PC-9 (cell line): ENCODE data around the gene LILRA2. TPM values are rescaled to one million over a fixed set of nuclear protein-coding genes. Genes with fewer than 3 reads are reported as not detected.

Experiments
- BruUV-seq: library from RNA; stranded (reverse); fragments of 400-500 nt; replicated peaks from 2 replicates; lab custom pipeline; 2021; lab: Mats Ljungman, UMichigan
- CTCF ChIA-PET: fragments of 300-600 bp; sonication (Branson Sonifier 250); formaldehyde crosslinking; loops from one replicate; lab custom pipeline; 2022; ENCODE audit warnings: antibody characterized with exemption; lab: Charles Lee
- POLR2A ChIA-PET: fragments of 300-600 bp; sonication (Branson Sonifier 250); formaldehyde crosslinking; loops from one replicate; lab custom pipeline; 2022; ENCODE audit warnings: antibody characterized with exemption; ENCODE audit not compliant: unreplicated experiment; lab: Charles Lee
- DNase-seq, 2 experiments: peaks; one replicate each; pipeline versions ENCODE4 v3.0.0 to v3.0.0-alpha.2; 2015 to 2022; ENCODE audit warnings: mixed read lengths in 1 of 2
- H2AFZ ChIP-seq: fragments of 200-600 bp; sonication (generic); 2 replicates; pipeline ENCODE4 v1.8.1; 2017; ENCODE audit warnings: antibody characterized with exemption
- H3F3A ChIP-seq: fragments of 200-600 bp; sonication (generic); 2 replicates; pipeline ENCODE4 v1.8.1; 2017; ENCODE audit warnings: antibody characterized with exemption, mild to moderate bottlenecking, low read depth; ENCODE audit not compliant: insufficient read depth
- H3K27ac ChIP-seq: fragments of 200-600 bp; sonication (generic); 2 replicates; pipeline ENCODE4 v1.6.1; 2016; ENCODE audit warnings: mixed run types
- H3K27me3 ChIP-seq: fragments of 200-600 bp; sonication (generic); 2 replicates; pipeline ENCODE4 v1.6.1; 2016; ENCODE audit warnings: low read depth, mixed run types; ENCODE audit not compliant: insufficient read depth
- H3K36me3 ChIP-seq: fragments of 200-600 bp; sonication (generic); 2 replicates; pipeline ENCODE4 v1.6.1; 2016; ENCODE audit warnings: low read depth, mixed run types
- H3K4me1 ChIP-seq: fragments of 200-600 bp; sonication (generic); replicated peaks from 2 replicates; pipeline ENCODE4 v1.6.1; 2016; ENCODE audit warnings: mixed run types; ENCODE audit not compliant: insufficient read depth
- H3K4me2 ChIP-seq: fragments of 200-600 bp; sonication (generic); 2 replicates; pipeline ENCODE4 v1.6.1; 2017; ENCODE audit warnings: mixed run types
- H3K4me3 ChIP-seq: fragments of 200-600 bp; sonication (generic); 2 replicates; pipeline ENCODE4 v1.6.1; 2016; ENCODE audit warnings: mixed run types
- H3K79me2 ChIP-seq: fragments of 200-600 bp; sonication (generic); 2 replicates; pipeline ENCODE4 v1.6.1; 2017; ENCODE audit warnings: low read depth, mixed run types
- H3K9me2 ChIP-seq: fragments of 200-600 bp; sonication (generic); 2 replicates; pipeline ENCODE4 v1.8.1; 2017; ENCODE audit warnings: mild to moderate bottlenecking; ENCODE audit not compliant: insufficient read depth
- H3K9me3 ChIP-seq: fragments of 200-600 bp; sonication (generic); 2 replicates; pipeline ENCODE4 v1.8.1; 2016; ENCODE audit warnings: low read depth; ENCODE audit not compliant: insufficient read depth
- H4K20me1 ChIP-seq: fragments of 200-600 bp; sonication (generic); 2 replicates; pipeline ENCODE4 v1.8.1; 2017; ENCODE audit not compliant: insufficient read depth
- EZH2 ChIP-seq: fragments of 200-600 bp; sonication (generic); IDR thresholded peaks from 2 replicates; pipeline ENCODE4 v1.8.0; 2017; ENCODE audit warnings: antibody characterized with exemption, low read depth
- intact Hi-C: fragments of 100-400 bp; cut with micrococcal nuclease; formaldehyde crosslinking; loops from one replicate; pipeline ENCODE4 v1.10.0; 2022; ENCODE audit not compliant: unreplicated experiment
- total RNA-seq: library from RNA; stranded (reverse); gene quantifications from 2 replicates; pipeline ENCODE4 v1.2.3, GENCODE V29; 2021
- TF ChIP-seq, protein P1 (sequence below): fragments of 200-600 bp; sonication (generic); conservative IDR thresholded peaks from 2 replicates; pipeline ENCODE4 v1.6.1; 2017; ENCODE audit warnings: mixed run types, antibody characterized with exemption, mild to moderate bottlenecking, moderate library complexity

LILRA2 gene
- total RNA-seq, 1 experiment from 2014 or later, result not detected

DNA sequence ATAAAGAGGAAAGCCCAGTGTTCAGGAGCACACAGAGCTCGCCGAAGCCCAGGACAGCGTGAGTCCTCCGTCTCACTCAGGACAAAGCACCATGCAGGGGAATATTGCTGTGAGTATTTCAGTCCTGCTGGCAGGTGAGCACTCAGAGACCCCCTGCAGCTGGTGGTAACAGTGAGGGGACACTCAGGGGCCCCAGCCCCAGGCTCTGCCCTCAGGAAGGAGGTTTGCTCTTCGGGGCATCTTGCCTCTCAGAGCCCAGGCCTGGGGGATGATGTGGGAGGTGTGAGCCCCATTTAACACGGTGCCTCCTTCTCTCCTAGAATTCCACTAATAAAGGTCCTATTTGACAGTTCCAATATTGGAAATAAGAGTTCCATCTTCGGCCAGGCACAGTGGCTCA, 34.6 kb downstream of the LILRA2 start:
- Histone ChIP-seq H3K27ac (no peak overlapping the region), H3K9me3 (no peaks in the 10 kb centered on the region), H2AFZ (no peak overlapping the region), H3K4me2 (no peak overlapping the region), H4K20me1 (no peaks in the 10 kb centered on the region), H3K4me3 (no peak overlapping the region), H3K4me1 (no peaks in the 10 kb centered on the region), H3K36me3 (no peaks in the 10 kb centered on the region), H3F3A (no peaks in the 10 kb centered on the region), H3K79me2 (no peaks in the 10 kb centered on the region), H3K9me2 (no peaks in the 10 kb centered on the region), H3K27me3 (peaks cover 74% of the 10 kb centered on the region)
- no peak for TF ChIP-seq EZH2
- TF ChIP-seq, protein P1, sequence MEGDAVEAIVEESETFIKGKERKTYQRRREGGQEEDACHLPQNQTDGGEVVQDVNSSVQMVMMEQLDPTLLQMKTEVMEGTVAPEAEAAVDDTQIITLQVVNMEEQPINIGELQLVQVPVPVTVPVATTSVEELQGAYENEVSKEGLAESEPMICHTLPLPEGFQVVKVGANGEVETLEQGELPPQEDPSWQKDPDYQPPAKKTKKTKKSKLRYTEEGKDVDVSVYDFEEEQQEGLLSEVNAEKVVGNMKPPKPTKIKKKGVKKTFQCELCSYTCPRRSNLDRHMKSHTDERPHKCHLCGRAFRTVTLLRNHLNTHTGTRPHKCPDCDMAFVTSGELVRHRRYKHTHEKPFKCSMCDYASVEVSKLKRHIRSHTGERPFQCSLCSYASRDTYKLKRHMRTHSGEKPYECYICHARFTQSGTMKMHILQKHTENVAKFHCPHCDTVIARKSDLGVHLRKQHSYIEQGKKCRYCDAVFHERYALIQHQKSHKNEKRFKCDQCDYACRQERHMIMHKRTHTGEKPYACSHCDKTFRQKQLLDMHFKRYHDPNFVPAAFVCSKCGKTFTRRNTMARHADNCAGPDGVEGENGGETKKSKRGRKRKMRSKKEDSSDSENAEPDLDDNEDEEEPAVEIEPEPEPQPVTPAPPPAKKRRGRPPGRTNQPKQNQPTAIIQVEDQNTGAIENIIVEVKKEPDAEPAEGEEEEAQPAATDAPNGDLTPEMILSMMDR, result no peak
- BruUV-seq, result no TSS peak
- ChIA-PET CTCF (no interaction called here), POLR2A (no interaction called here)
- peak in 1 of 2 experiments; percentile 29 for DNase-seq
- intact Hi-C loops, result no loop called here

DNA sequence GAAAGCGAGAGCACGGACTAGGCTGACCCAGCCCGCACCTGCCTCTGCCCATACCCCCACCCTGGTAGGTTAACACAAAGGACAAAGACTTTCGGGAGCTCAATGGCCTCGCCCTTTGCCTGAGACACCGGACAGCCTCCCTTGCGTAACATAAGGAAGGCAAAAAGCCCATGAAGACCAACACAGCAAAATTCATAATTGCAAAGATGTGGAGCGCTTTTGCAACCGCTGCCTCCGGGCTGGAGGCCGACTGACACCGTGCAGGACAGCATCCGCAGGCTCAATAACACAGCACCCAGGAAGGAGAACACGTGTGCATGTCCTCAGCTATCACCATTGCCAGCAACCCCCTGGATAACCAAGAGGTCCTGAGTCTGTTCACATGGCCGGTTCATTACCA, 35.2 kb downstream of the LILRA2 start:
- BruUV-seq, result no TSS peak
- DNase-seq, result no peak
- H3K9me2 ChIP-seq, result no peaks in the 10 kb centered on the region
- no peak overlapping the region for H3K4me3 ChIP-seq
- H3K27me3 ChIP-seq, result peaks cover 77% of the 10 kb centered on the region
- no peaks in the 10 kb centered on the region; the same call in 1 of the 2 replicates for H4K20me1 ChIP-seq
- no peak overlapping the region for H3K27ac ChIP-seq
- H2AFZ ChIP-seq, result no peak overlapping the region
- H3K4me1 ChIP-seq, result no peaks in the 10 kb centered on the region
- TF ChIP-seq EZH2, result no peak
- TF ChIP-seq, protein P1, result no peak
- H3F3A ChIP-seq, result no peaks in the 10 kb centered on the region
- no peak overlapping the region for H3K4me2 ChIP-seq
- no peaks in the 10 kb centered on the region for H3K36me3 ChIP-seq
- ChIA-PET CTCF (no interaction called here), POLR2A (no interaction called here)
- intact Hi-C loops, result no loop called here
- H3K79me2 ChIP-seq, result no peaks in the 10 kb centered on the region
- H3K9me3 ChIP-seq, result no peaks in the 10 kb centered on the region

DNA sequence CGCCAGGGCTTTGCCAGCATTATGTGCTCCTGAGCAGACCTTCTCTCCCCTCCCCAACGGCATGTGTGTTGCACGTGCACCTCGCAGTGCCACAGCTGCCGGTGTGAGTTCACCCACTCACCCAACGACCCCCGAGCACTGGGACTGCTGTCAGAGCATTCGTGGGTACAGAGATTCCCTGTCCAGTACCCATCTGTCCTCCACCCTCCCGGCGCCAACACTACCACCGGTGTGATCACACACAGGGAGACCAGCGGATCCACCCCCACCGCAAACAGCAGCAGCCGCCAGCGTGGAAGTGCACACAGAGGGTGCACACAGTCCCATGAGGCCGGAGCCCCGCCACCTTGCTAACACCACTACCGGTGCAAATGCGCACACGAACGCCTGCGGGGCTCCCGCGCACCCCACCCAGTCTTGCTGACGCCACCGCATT, 35.8 kb downstream of the LILRA2 start:
- Histone ChIP-seq H3K27me3 (peaks cover 80% of the 10 kb centered on the region), H3K4me3 (no peak overlapping the region), H3K4me1 (no peaks in the 10 kb centered on the region), H3K27ac (no peak overlapping the region), H4K20me1 (no peaks in the 10 kb centered on the region; the same call in 1 of the 2 replicates), H3K4me2 (no peak overlapping the region), H3K9me2 (no peaks in the 10 kb centered on the region), H3K79me2 (no peaks in the 10 kb centered on the region), H3F3A (no peaks in the 10 kb centered on the region), H2AFZ (no peak overlapping the region), H3K9me3 (no peaks in the 10 kb centered on the region), H3K36me3 (no peaks in the 10 kb centered on the region)
- ChIA-PET POLR2A (no interaction called here), CTCF (no interaction called here)
- TF ChIP-seq EZH2, result no peak
- TF ChIP-seq, protein P1, result no peak
- BruUV-seq, result no TSS peak
- no peak for DNase-seq
- intact Hi-C loops, result no loop called here
